ENCODE results near the gene BAG2.
A peak's percentile ranks its signal among the peaks of the same experiment; 100 is the strongest.

BAG2 gene

DNA sequence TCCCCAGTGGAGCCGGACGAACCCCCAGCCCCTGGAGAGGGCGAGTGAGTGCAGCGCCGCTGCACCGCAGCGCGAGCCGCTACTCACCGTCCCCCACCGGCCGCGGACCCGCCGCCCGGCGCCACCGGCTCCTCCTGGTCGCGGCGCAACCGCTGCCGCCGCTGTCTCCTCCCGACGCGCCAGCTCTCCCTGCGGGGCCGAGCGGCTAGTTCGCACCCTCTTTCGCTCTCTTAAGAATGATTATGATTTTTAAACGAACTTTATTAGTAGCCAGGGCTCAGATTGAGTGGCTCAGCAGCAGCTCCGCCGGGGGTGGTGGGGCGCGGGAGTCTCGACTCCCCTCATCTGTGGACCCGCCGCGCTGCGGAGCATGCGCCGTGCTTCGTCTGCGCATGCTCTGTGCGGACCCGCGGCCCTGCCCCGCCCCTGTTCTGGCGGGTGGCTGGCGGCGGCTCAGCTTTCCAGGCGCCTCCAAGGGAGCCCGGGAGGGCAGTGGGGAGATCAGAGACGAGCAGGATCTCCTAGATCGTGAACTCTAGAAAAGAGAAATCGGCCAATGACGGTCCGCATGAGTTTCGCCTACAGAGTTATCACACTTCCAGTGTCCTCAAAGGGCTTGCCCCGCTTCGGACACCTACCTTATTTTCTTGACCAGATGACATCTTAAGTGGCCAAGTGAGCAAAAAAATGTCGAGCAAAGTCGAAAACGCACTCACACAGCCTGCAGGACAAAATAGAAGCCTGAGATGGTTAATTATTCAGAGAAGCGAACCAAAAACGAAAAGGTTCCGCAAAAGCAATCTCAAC lies 50.0 kb downstream of the BAG2 start, which contains the start of gene RAB23:
Gene RAB23 (minus strand): TSS at position 372 of the 807 bp plus-strand sequence. CDS start 11,927 bp downstream, outside the sequence.
- peak; percentile 80 for DNase-seq (ENCODE audit: low spot score)

GRCh38 chr6:57222743-57223077 lies 50.6 kb downstream of the BAG2 start:
- no peak for DNase-seq (ENCODE audit: low spot score)

DNA sequence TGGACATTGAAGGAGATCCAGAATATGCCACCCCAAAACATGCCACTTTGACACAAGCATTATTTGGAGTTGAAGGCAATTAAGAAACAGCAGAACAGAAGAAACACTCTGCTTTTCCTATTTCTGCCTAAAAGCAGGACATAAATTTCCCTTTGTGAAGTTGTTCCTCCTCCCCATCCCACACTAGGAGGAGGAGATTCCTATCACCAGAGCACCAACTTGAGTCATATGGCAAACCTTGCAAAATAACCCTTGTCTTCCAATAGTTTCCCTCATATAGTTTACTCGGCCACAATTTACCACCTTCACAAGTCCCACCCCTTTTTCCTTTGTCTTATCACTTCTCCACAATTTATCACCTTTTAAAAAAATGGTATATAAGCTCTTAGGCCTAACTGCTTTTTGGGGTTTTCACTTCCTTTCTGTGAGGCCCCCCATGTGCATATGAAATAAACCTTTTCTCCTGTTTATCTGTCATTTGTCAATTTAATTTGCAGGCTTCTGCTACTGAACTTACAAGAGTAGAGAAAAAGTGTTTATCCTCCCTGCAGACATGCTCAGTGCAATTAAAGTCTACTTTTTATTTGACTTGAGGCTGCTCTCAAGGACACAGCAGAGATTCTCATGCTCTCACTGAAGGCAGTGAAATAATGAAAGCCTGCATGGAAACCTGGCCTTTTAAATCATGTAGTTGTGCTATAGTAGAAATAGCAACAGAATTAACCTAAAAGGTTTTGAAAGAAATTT lies 52.8 kb downstream of the BAG2 start:
- no peak for DNase-seq (ENCODE audit: low spot score)

- DNase-seq (ENCODE audit: low spot score): no peak
Measured at GRCh38 chr6:57226221-57226620, 54.1 kb downstream of the BAG2 start.

All from CD4-positive, alpha-beta T cell treated with Interleukin-6 at 100 ng/mL for 8 hours (primary cell).